Cardiac muscle cell (in vitro differentiated cells and primary cell): ENCODE results near the gene GTF3C5. TPM values are rescaled to one million over a fixed set of nuclear protein-coding genes. Genes with fewer than 3 reads are reported as not detected.
"Not testable (repeated sequence)": the region's sequence is repeated elsewhere in the genome, so short reads cannot be mapped to it uniquely, and the experiment has no call there.

ENCODE experiments used
- DNase-seq, 2 donors: peaks; one replicate each; pipeline versions ENCODE4 v3.0.0 to v3.0.0-alpha.2; 2010 to 2017; ENCODE audit warnings: low read depth in 1 of 2, low spot score in 1 of 2
- H3K27ac ChIP-seq: fragments of 200-600 bp; sonication (generic); 2 replicates; pipeline ENCODE4 v1.5.1; 2016
- H3K27me3 ChIP-seq: fragments of 200-600 bp; sonication (generic); 2 replicates; pipeline ENCODE4 v1.6.0; 2016; ENCODE audit warnings: control low read depth
- H3K36me3 ChIP-seq: fragments of 200-600 bp; sonication (generic); 2 replicates; pipeline ENCODE4 v1.5.1; 2016; ENCODE audit warnings: control low read depth
- H3K4me1 ChIP-seq: fragments of 200-600 bp; sonication (generic); 2 replicates; pipeline ENCODE4 v1.8.1; 2017; ENCODE audit warnings: low read depth, mild to moderate bottlenecking, mixed run types
- H3K4me3 ChIP-seq: fragments of 200-600 bp; sonication (generic); 2 replicates; pipeline ENCODE4 v1.5.1; 2016; ENCODE audit warnings: mild to moderate bottlenecking
- H3K9me3 ChIP-seq: fragments of 200-600 bp; sonication (generic); 2 replicates; pipeline ENCODE4 v1.5.1; 2017; ENCODE audit warnings: low read depth, mild to moderate bottlenecking, control low read depth
- polyA plus RNA-seq: library from polyadenylated mRNA; unstranded; fragments of >200 nt; fragmentation: Nextera tagmentation; extraction: Ambion mirVana; gene quantifications from 2 replicates; pipeline ENCODE4 v1.2.1, GENCODE V29; 2016
- total RNA-seq: library from RNA; depleted of rRNA; stranded (reverse); fragments of >200 nt; gene quantifications from 2 replicates; pipeline ENCODE4 v1.2.3, GENCODE V29; 2016
- TF ChIP-seq, protein P1 (sequence below): IDR thresholded peaks from 2 replicates; pipeline ENCODE4 v1.5.1; 2012; ENCODE audit warnings: low read depth, mild to moderate bottlenecking, low read length

GTF3C5 gene
- total and polyA plus RNA-seq, 2 experiments from 2014 or later = 84.0 to 99.5 TPM

DNA sequence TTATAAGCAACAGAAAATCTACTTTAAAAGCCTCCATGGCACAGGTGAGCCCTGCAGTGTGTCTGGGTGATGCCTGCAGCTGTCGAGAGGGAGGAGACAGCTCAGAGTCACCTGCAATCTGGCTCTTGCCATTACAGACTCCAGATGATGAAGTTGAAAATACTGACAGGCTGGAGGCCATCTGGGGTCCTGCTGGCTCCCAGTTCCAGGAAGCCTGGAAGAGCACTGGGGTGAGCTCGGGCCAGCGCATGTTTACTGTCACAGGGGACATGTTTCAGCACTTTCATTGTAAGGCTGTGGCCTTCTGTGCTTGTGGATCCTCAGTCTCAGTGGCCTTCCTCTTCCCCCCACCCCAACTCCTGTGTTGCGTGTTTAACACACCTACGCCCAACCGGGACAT lies 59.4 kb downstream of the GTF3C5 start:
- peaks cover 6% of the 10 kb centered on the region for H3K4me1 ChIP-seq

GRCh38 chr9:133090752-133091385 lies 60.1 kb downstream of the GTF3C5 start:
- Histone ChIP-seq H3K9me3 (no peaks in the 10 kb centered on the region), H3K4me3 (no peak overlapping the region), H3K27me3 (no peaks in the 10 kb centered on the region), H3K4me1 (peaks cover 6% of the 10 kb centered on the region), H3K36me3 (no peaks in the 10 kb centered on the region), H3K27ac (no peak overlapping the region)
- TF ChIP-seq, protein P1, sequence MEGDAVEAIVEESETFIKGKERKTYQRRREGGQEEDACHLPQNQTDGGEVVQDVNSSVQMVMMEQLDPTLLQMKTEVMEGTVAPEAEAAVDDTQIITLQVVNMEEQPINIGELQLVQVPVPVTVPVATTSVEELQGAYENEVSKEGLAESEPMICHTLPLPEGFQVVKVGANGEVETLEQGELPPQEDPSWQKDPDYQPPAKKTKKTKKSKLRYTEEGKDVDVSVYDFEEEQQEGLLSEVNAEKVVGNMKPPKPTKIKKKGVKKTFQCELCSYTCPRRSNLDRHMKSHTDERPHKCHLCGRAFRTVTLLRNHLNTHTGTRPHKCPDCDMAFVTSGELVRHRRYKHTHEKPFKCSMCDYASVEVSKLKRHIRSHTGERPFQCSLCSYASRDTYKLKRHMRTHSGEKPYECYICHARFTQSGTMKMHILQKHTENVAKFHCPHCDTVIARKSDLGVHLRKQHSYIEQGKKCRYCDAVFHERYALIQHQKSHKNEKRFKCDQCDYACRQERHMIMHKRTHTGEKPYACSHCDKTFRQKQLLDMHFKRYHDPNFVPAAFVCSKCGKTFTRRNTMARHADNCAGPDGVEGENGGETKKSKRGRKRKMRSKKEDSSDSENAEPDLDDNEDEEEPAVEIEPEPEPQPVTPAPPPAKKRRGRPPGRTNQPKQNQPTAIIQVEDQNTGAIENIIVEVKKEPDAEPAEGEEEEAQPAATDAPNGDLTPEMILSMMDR = no peak
- no peak for DNase-seq

More for the DNA sequence above, 59.4 kb downstream of the GTF3C5 start:
- TF ChIP-seq, protein P1 = no peak
- Histone ChIP-seq H3K4me3 (no peak overlapping the region), H3K9me3 (no peaks in the 10 kb centered on the region), H3K27me3 (no peaks in the 10 kb centered on the region), H3K27ac (peak overlapping the region; percentile 43), H3K36me3 (no peaks in the 10 kb centered on the region)
- DNase-seq = no peak

DNA sequence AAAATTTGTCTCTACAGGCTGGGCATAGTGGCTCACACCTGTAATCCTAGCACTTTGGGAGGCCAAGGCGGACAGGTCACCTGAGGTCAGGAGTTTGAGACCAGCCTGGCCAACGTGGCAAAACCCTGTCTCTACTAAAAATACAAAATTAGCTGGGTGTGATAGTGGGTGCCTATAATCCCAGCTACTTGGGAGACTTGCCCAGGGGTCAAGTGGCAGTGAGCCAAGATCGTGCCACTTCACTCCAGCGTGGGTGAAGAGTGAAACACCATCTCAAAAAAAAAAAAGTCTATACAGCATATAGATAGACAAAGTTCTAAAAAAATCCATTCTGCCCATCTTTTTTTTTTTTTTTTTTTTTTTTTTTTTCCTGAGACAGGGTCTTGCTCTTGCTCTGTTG lies 63.6 kb downstream of the GTF3C5 start:
- H3K9me3 ChIP-seq, H3K27me3 ChIP-seq, H3K4me3 ChIP-seq, H3K27ac ChIP-seq, H3K36me3 ChIP-seq, DNase-seq, H3K4me1 ChIP-seq: not testable (repeated sequence)

DNA sequence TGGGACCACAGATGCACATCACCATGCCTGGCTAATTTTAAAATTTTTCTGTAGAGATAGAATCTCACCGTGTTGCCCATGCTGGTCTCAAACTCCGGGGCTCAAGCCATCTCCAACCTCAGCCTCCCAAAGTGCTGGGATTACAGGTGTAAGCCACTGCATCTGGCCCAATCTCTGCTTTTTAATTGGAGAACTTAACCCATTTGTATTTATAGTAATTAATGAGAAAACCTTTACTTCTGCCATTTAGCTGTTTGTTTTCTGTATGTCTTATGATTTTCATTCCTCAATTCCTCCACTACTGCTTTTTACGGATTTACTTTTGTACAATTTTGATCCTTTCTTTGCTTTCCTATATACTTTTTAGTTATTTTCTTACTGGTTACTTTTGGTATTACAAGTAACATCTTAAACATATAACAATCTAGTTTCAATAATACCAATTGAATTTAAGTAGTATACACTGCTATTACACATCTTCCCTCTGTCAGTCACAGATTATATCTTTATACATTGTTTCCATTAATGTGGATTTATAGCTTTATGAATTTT lies 64.1 kb downstream of the GTF3C5 start:
- Histone ChIP-seq H3K4me3 (no peak overlapping the region), H3K27ac (no peak overlapping the region), H3K9me3 (no peaks in the 10 kb centered on the region), H3K36me3 (peaks cover 12% of the 10 kb centered on the region), H3K27me3 (no peaks in the 10 kb centered on the region), H3K4me1 (peaks cover 6% of the 10 kb centered on the region)
- no peak for DNase-seq
- TF ChIP-seq, protein P1 = no peak

DNA sequence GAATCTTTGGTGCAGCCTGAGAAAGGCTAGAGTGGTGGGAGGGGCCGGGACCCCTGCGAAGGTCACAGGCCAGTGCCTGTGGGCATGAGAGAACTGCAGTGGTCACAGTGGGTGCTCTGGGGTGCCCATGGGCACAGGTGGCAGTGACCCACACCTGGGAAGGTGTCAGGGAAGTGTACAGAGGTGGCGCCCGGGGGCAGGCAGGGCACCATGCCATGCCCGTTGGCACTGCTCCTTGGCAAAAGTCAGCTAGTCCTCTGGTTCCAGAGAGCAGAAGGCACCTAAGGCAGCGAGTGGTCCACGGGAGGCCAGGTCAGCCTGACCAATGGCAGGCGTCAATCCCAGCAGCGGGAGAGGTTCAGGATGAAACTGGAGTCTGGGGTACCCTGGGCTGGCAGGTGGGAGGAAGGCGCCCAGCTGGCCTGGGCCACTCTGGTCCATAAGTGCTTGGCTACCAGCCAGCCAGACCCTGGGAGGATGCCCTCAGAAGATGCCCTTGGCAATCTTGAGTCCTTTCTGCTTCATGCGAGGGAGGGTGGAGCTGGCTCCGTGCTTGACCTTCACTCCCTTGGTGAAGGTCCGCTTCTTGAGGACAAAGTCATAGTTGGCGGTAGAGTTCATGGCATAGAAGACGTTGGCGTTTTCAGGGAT lies 67.4 kb downstream of the GTF3C5 start:
- Histone ChIP-seq H3K36me3 (peaks cover 32% of the 10 kb centered on the region), H3K9me3 (no peaks in the 10 kb centered on the region), H3K27ac (no peak overlapping the region), H3K27me3 (no peaks in the 10 kb centered on the region), H3K4me1 (no peaks in the 10 kb centered on the region), H3K4me3 (no peak overlapping the region)
- DNase-seq = no peak
- TF ChIP-seq, protein P1 = no peak

GRCh38 chr9:133098871-133099270 lies 68.1 kb downstream of the GTF3C5 start:
- no peak for DNase-seq
- Histone ChIP-seq H3K27ac (no peak overlapping the region), H3K36me3 (peaks cover 32% of the 10 kb centered on the region), H3K4me3 (no peak overlapping the region), H3K9me3 (no peaks in the 10 kb centered on the region), H3K4me1 (no peaks in the 10 kb centered on the region), H3K27me3 (no peaks in the 10 kb centered on the region)
- TF ChIP-seq, protein P1 = no peak
